ENCODE results near the gene FSTL5. TPM values are rescaled to one million over a fixed set of nuclear protein-coding genes. Genes with fewer than 3 reads are reported as not detected.

The FSTL5 gene
- total RNA-seq, 3 donors from 2014 or later (not counting 1 experiment from before 2014, with no cell fraction given), result not detected

DNA sequence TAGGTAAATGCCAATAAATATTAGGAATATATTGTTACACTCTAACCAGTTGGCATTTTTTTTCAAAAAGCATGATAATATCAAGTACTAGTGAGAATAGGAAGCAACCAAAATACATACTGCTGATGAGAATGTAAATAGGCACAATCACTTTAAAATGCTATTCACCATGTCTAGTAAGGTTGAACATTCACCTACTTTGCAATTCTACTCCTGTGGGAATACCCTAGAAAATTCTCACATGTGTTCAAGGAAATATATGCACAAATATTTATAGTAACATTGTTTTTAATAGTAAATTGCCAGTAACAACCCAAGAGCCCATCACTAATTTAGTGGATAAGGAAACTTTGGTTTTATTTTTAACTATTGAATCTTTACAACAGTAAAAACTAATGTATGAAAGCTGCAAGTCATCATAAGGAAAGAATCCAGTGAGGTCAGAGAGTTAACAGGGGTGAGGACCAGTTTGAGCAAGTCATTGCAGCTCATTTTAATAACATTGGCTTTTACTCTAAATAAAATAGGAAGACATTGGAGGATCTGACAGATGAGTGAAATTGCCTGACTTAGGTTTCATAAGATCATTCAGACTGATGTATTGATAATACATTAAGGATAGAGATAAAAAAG lies 23.6 kb downstream of the FSTL5 start:
- Histone ChIP-seq H3K4me1 (ENCODE audit: control insufficient read depth, insufficient read depth, low read length) (no peaks in the 10 kb centered on the region), H3K36me3 (ENCODE audit: control insufficient read depth, insufficient read depth, low read length) (no peaks in the 10 kb centered on the region), H3K27ac (ENCODE audit: low read length) (no peak overlapping the region), H3K4me3 (ENCODE audit: low read length) (no peak overlapping the region), H3K27me3 (ENCODE audit: control insufficient read depth, insufficient read depth, low read length) (no peaks in the 10 kb centered on the region), H3K9me3 (ENCODE audit: control insufficient read depth, insufficient read depth, low read length) (no peaks in the 10 kb centered on the region)
- ATAC-seq, result no peak
- intact Hi-C loops (cut with micrococcal nuclease), result no loop called here
- no peak for TF ChIP-seq CTCF (IDR thresholded peaks at IDR 0.05)
- Mint-ChIP-seq H3K27ac (no peak overlapping the region), H3K4me3 (no peak overlapping the region), H3K36me3 (peaks cover 9% of the 10 kb centered on the region), H3K9me3 (peaks cover 10 to 23% of the 10 kb centered on the region in 2 donors), H3K4me1 (no peaks in the 10 kb centered on the region), H3K27me3 (ENCODE audit: low read depth in 2 of 2) (no peaks in the 10 kb centered on the region)
- DNase-seq, result no peak

DNA sequence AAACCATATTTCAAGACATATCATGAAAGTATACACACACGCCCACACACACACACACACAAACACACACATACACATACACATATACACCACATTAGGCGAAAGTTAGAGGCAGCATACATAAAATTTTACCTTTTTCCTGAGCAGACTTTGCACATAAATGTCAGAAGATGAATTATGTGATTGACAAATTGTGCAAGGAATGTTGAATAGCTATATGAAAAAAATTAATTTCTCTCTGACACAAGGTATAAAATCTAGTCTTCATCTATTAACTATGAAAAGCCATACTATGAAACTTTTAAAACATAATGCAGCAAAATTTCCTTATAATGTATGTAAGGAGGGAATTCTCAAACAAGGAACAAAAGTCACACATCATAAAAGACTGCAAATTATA lies 24.4 kb downstream of the FSTL5 start:
- Mint-ChIP-seq H3K9me3 (peaks cover 10 to 23% of the 10 kb centered on the region in 2 donors), H3K36me3 (peaks cover 9% of the 10 kb centered on the region), H3K4me1 (no peaks in the 10 kb centered on the region), H3K27me3 (ENCODE audit: low read depth in 2 of 2) (no peaks in the 10 kb centered on the region), H3K4me3 (no peak overlapping the region), H3K27ac (no peak overlapping the region)
- intact Hi-C loops (cut with micrococcal nuclease), result no loop called here
- DNase-seq, result no peak
- Histone ChIP-seq H3K9me3 (ENCODE audit: control insufficient read depth, insufficient read depth, low read length) (no peaks in the 10 kb centered on the region), H3K27ac (ENCODE audit: low read length) (no peak overlapping the region), H3K4me1 (ENCODE audit: control insufficient read depth, insufficient read depth, low read length) (no peaks in the 10 kb centered on the region), H3K36me3 (ENCODE audit: control insufficient read depth, insufficient read depth, low read length) (no peaks in the 10 kb centered on the region), H3K27me3 (ENCODE audit: control insufficient read depth, insufficient read depth, low read length) (no peaks in the 10 kb centered on the region), H3K4me3 (ENCODE audit: low read length) (no peak overlapping the region)
- ATAC-seq, result no peak
- TF ChIP-seq CTCF (IDR thresholded peaks at IDR 0.05), result no peak
- WGBS (ENCODE audit: insufficient coverage), result 50% methylated on average over 2 of the region's 2 CpGs

DNA sequence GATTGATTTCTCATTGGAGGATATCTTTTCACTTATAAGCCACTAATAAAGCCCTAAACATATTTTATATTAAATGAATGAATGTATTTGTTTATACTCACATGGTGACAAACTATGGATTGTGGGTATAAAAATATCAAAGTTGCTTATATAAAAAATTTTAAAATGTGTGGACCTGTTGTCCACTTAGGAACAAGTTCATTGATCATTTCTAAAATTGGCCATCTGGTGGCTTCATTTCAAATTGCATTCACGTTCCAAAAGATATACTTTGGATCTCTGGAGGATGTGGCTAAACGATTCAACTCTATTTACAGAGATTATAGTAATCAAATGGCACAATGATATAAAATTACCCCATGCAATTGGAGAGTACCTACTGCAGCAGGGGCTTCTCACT lies 32.5 kb downstream of the FSTL5 start:
- H3K4me1 Mint-ChIP-seq, result no peaks in the 10 kb centered on the region
- Histone ChIP-seq H3K36me3 (ENCODE audit: control insufficient read depth, insufficient read depth, low read length) (no peaks in the 10 kb centered on the region), H3K4me1 (ENCODE audit: control insufficient read depth, insufficient read depth, low read length) (no peaks in the 10 kb centered on the region), H3K27me3 (ENCODE audit: control insufficient read depth, insufficient read depth, low read length) (no peaks in the 10 kb centered on the region), H3K27ac (ENCODE audit: low read length) (no peak overlapping the region), H3K9me3 (ENCODE audit: control insufficient read depth, insufficient read depth, low read length) (no peaks in the 10 kb centered on the region), H3K4me3 (ENCODE audit: low read length) (no peak overlapping the region)
- H3K27me3 Mint-ChIP-seq (ENCODE audit: low read depth in 2 of 2), result no peaks in the 10 kb centered on the region
- no peak for TF ChIP-seq CTCF (IDR thresholded peaks at IDR 0.05)
- 65% methylated on average over 2 of the region's 2 CpGs for WGBS (ENCODE audit: insufficient coverage)
- no peak for DNase-seq
- H3K4me3 Mint-ChIP-seq, result no peak overlapping the region
- no peak for ATAC-seq
- H3K36me3 Mint-ChIP-seq, result no peaks in the 10 kb centered on the region
- intact Hi-C loops (cut with micrococcal nuclease), result no loop called here
- H3K9me3 Mint-ChIP-seq, result peaks cover 9% of the 10 kb centered on the region in 2 donors
- no peak overlapping the region for H3K27ac Mint-ChIP-seq

GRCh38 chr4:162126729-162127128 lies 37.1 kb downstream of the FSTL5 start:
- no peak overlapping the region for H3K4me3 ChIP-seq (ENCODE audit: low read length)
- no peaks in the 10 kb centered on the region for H3K9me3 ChIP-seq (ENCODE audit: control insufficient read depth, insufficient read depth, low read length)
- Mint-ChIP-seq H3K9me3 (peaks cover under 1 to 8% of the 10 kb centered on the region in 2 donors), H3K36me3 (no peaks in the 10 kb centered on the region), H3K4me1 (no peaks in the 10 kb centered on the region), H3K4me3 (no peak overlapping the region), H3K27ac (no peak overlapping the region), H3K27me3 (ENCODE audit: low read depth in 2 of 2) (no peaks in the 10 kb centered on the region)
- H3K4me1 ChIP-seq (ENCODE audit: control insufficient read depth, insufficient read depth, low read length), result no peaks in the 10 kb centered on the region
- DNase-seq (no peak), ATAC-seq (no peak)
- no peak overlapping the region for H3K27ac ChIP-seq (ENCODE audit: low read length)
- H3K27me3 ChIP-seq (ENCODE audit: control insufficient read depth, insufficient read depth, low read length), result no peaks in the 10 kb centered on the region
- WGBS (ENCODE audit: insufficient coverage), result 63% methylated on average over 3 of the region's 3 CpGs
- intact Hi-C loops (cut with micrococcal nuclease), result no loop called here
- no peaks in the 10 kb centered on the region for H3K36me3 ChIP-seq (ENCODE audit: control insufficient read depth, insufficient read depth, low read length)
- no peak for TF ChIP-seq CTCF (IDR thresholded peaks at IDR 0.05)
